Tibial nerve (tissue), 4 donors: ENCODE results near the gene FBXO47. TPM values are rescaled to one million over a fixed set of nuclear protein-coding genes. Genes with fewer than 3 reads are reported as not detected.
A peak's percentile ranks its signal among the peaks of the same experiment; 100 is the strongest.

Source experiments
- DNase-seq, 2 donors: peaks; one replicate each; pipeline ENCODE4 v3.0.0-alpha.2; 2019; ENCODE audit warnings: low spot score in 2 of 2
- H3K27ac ChIP-seq, 4 donors: fragments of 200-600 bp; sonication (generic) in 3 of 4; one replicate each; pipeline ENCODE4 v1.5.1; 2017 to 2019; ENCODE audit warnings: mild to moderate bottlenecking in 1 of 4
- H3K27me3 ChIP-seq, 2 donors: fragments of 200-600 bp; sonication (generic) in 1 of 2; one replicate each; pipeline versions ENCODE4 v1.5.1 to v1.6.0; 2017 to 2019
- H3K36me3 ChIP-seq, 3 donors: fragments of 200-600 bp; sonication (generic); one replicate each; pipeline ENCODE4 v1.5.1; 2018 to 2019
- H3K4me1 ChIP-seq, 4 donors: fragments of 200-600 bp; sonication (generic) in 3 of 4; one replicate each; pipeline ENCODE4 v1.5.1; 2017 to 2019
- H3K4me3 ChIP-seq, 4 donors: fragments of 200-600 bp; sonication (generic) in 3 of 4; one replicate each; pipeline ENCODE4 v1.5.1; 2017 to 2019; ENCODE audit warnings: mild to moderate bottlenecking in 1 of 4, moderate library complexity in 1 of 4
- H3K9me3 ChIP-seq, 4 donors: fragments of 200-600 bp; sonication (generic) in 3 of 4; one replicate each; pipeline ENCODE4 v1.5.1; 2017 to 2019
- CTCF ChIP-seq, 5 experiments: fragments of 200-600 bp in 3 of 5; fragments of 450-650 bp in 2 of 5; sonication (generic) in 3 of 5; IDR thresholded peaks; one replicate each; pipeline ENCODE4 v1.5.1; 2016 to 2019; ENCODE audit warnings: antibody characterized with exemption in 5 of 5, mild to moderate bottlenecking in 3 of 5, moderate library complexity in 2 of 5
- EP300 ChIP-seq, 2 donors: sonication (generic); formaldehyde crosslinking; IDR thresholded peaks; one replicate each; pipeline ENCODE4 v1.6.1; 2017; ENCODE audit warnings: antibody characterized with exemption in 2 of 2, mild to moderate bottlenecking in 1 of 2
- POLR2A ChIP-seq, 2 donors: fragments of 450-650 bp; IDR thresholded peaks; one replicate each; pipeline ENCODE4 v1.6.1; 2017; ENCODE audit warnings: antibody characterized with exemption in 2 of 2, mild to moderate bottlenecking in 2 of 2, moderate library complexity in 2 of 2
- WGBS, 2 donors: methylation state at CpG; one replicate each; pipeline ENCODE4 v1.1.5; 2018; 5-methylcytosine and 5-hydroxymethylcytosine counted together
- total RNA-seq, 4 donors: library from RNA; depleted of rRNA; stranded (reverse); fragments of >200 nt; gene quantifications; one replicate each; pipeline ENCODE4 v1.1.0, GENCODE V29; 2016

The FBXO47 gene
- total RNA-seq, 4 donors from 2014 or later, result not detected

GRCh38 chr17:38904892-38905291 is 62.3 kb downstream of the FBXO47 start:
- Histone ChIP-seq H3K4me3 (no peak overlapping the region), H3K36me3 (peaks cover 0 to 43% (median 0%) of the 10 kb centered on the region in 3 donors), H3K27me3 (no peaks in the 10 kb centered on the region), H3K9me3 (no peaks in the 10 kb centered on the region), H3K4me1 (peaks cover 0 to 85% (median 30%) of the 10 kb centered on the region in 4 donors), H3K27ac (no peak overlapping the region)
- DNase-seq, result no peak
- no peak for TF ChIP-seq POLR2A (IDR thresholded peaks at IDR 0.05)
- no peak for TF ChIP-seq CTCF (IDR thresholded peaks at IDR 0.05)
- no peak for TF ChIP-seq EP300 (IDR thresholded peaks at IDR 0.05)
- WGBS, 2 donors, result 94 to 97% methylated on average over 3 of the region's 3 CpGs

- no peak for DNase-seq
- Histone ChIP-seq H3K4me3 (no peak overlapping the region), H3K36me3 (peaks cover 0 to 46% (median 0%) of the 10 kb centered on the region in 3 donors), H3K27me3 (no peaks in the 10 kb centered on the region), H3K9me3 (no peaks in the 10 kb centered on the region), H3K27ac (peak overlapping the region in 2 of 4 donors; percentile 77 to 83), H3K4me1 (peaks cover 0 to 86% (median 44%) of the 10 kb centered on the region in 4 donors)
- WGBS, 2 donors, result 79 to 89% methylated on average over 6 of the region's 6 CpGs
- TF ChIP-seq EP300 (IDR thresholded peaks at IDR 0.05) (no peak), CTCF (IDR thresholded peaks at IDR 0.05) (no peak), POLR2A (IDR thresholded peaks at IDR 0.05) (no peak)
These were observed 63.8 kb downstream of the FBXO47 start for GRCh38 chr17:38903404-38903803.

- no peak overlapping the region for H3K4me3 ChIP-seq
- no peaks in the 10 kb centered on the region for H3K9me3 ChIP-seq
- H3K4me1 ChIP-seq, result peaks cover 0 to 86% (median 61%) of the 10 kb centered on the region in 4 donors
- 18 to 20% methylated on average over 10 of the region's 10 CpGs for WGBS, 2 donors
- peaks cover 0 to 48% (median 0%) of the 10 kb centered on the region in 3 donors for H3K36me3 ChIP-seq
- peak in 1 of 2 donors; percentile 64 for DNase-seq
- peak overlapping the region in 3 of 4 donors; percentile 29 to 83 (median 77) for H3K27ac ChIP-seq
- TF ChIP-seq POLR2A (IDR thresholded peaks at IDR 0.05) (no peak), CTCF (IDR thresholded peaks at IDR 0.05) (no peak), EP300 (IDR thresholded peaks at IDR 0.05) (peak in 1 of 2 donors; percentile 11)
- no peaks in the 10 kb centered on the region for H3K27me3 ChIP-seq
These were observed 66.1 kb downstream of the FBXO47 start for GRCh38 chr17:38900978-38901656.

GRCh38 chr17:38899421-38899820 is 67.8 kb downstream of the FBXO47 start:
- no peak for TF ChIP-seq POLR2A (IDR thresholded peaks at IDR 0.05)
- TF ChIP-seq EP300 (IDR thresholded peaks at IDR 0.05), result no peak
- TF ChIP-seq CTCF (IDR thresholded peaks at IDR 0.05), result no peak
- H3K27ac ChIP-seq, result peak overlapping the region in 3 of 4 donors; percentile 75 to 81 (median 81)
- DNase-seq, result no peak
- WGBS, 2 donors, result 55 to 69% methylated on average over 5 of the region's 5 CpGs
- H3K27me3 ChIP-seq, result no peaks in the 10 kb centered on the region
- no peak overlapping the region for H3K4me3 ChIP-seq
- no peaks in the 10 kb centered on the region for H3K9me3 ChIP-seq
- H3K4me1 ChIP-seq, result peaks cover 0 to 90% (median 66%) of the 10 kb centered on the region in 4 donors
- peaks cover 0 to 45% (median 0%) of the 10 kb centered on the region in 3 donors for H3K36me3 ChIP-seq

GRCh38 chr17:38898812-38899348 is 68.3 kb downstream of the FBXO47 start:
- WGBS, 2 donors, result 33 to 60% methylated on average over 4 to 11 of the region's 11 CpGs
- H3K27ac ChIP-seq, result peak overlapping the region; percentile 14 to 81 (median 78)
- H3K9me3 ChIP-seq, result no peaks in the 10 kb centered on the region
- TF ChIP-seq EP300 (IDR thresholded peaks at IDR 0.05), result no peak
- TF ChIP-seq POLR2A (IDR thresholded peaks at IDR 0.05), result no peak
- no peak for TF ChIP-seq CTCF (IDR thresholded peaks at IDR 0.05)
- no peak for DNase-seq
- no peak overlapping the region for H3K4me3 ChIP-seq
- H3K27me3 ChIP-seq, result no peaks in the 10 kb centered on the region
- peaks cover 0 to 91% (median 70%) of the 10 kb centered on the region in 4 donors for H3K4me1 ChIP-seq
- H3K36me3 ChIP-seq, result peaks cover 0 to 40% (median 0%) of the 10 kb centered on the region in 3 donors
